NCI-H345 (cell line): Measurements from ENCODE around the gene AMPD3.

Experiments
- DNase-seq: peaks from one replicate; lab custom pipeline; 2025; lab: John Stamatoyannopoulos, UW

Gene AMPD3

DNA sequence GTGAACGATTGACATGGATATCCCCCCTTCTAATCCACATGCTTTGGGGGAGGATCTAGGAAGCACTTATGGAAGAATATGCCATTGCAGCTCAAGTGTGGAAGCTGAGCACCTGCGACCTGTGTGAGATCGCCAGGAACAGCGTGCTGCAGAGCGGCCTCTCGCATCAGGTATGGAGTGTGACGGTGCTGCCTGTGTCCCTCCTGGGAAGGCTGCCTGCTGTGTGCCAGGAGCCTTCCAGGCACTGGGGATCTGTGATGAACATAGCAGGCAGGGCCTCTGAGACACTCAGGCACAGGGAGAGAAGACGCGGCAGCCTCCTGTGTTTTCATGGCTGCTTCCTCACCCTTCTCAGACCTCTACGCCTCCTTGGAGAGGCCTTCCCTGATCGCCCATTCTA lies 49.4 kb downstream of the AMPD3 start:
- DNase-seq, result no peak

DNA sequence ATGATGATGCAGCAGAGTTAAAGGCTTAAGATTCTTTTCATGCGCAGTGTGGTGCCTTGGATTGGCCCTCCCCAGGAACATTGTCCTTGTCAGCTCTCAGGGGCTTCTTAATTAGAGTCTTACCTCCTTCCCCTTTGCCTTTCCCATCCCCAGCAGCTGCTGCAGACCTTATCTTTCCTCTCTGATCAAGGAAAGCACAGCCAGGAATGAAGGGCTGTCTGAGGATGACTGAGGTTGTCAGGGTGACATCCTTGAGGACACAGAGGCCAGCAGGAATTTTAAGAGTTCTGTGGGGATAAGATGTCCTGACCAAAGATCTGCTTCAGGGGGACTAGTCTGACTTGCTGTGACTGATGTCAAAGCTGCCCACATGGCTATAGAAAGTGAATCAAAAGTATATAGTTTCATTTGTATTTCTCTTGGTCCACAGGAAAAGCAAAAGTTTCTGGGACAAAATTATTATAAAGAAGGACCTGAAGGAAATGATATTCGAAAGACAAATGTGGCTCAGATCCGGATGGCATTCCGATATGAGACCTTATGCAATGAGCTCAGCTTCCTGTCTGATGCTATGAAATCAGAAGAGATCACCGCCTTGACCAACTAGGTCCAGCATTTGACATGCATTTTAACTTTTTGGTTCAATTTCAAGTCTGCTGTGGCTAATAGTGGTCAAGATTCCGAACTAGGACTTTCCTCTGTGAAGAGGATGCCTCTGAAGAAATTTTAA lies 50.4 kb downstream of the AMPD3 start:
- no peak for DNase-seq

GRCh38 chr11:10506008-10506370 lies 50.9 kb downstream of the AMPD3 start:
- DNase-seq, result no peak

DNA sequence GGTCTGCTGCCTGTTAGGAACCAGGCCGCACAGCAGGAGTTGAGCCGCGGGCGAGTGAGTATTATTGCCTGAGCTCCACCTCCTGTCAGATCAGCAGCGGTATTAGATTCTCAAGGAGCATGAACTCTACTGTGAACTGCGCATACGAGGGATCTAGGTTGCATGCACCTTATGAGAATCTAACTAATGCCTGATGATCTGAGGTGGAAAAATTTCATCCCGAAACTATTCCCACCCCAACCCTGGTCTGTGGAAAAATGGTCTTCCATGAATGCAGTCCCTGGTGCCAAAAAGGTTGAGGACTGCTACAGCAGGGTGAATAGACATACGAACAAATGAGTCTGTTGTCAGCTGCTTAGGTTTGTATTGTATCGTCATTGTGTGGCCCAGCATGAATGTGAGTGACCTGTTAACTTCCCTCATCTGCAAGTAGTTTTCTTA lies 56.1 kb downstream of the AMPD3 start:
- no peak for DNase-seq

- DNase-seq, result no peak
Measured at GRCh38 chr11:10514202-10514601, 59.1 kb downstream of the AMPD3 start.

DNA sequence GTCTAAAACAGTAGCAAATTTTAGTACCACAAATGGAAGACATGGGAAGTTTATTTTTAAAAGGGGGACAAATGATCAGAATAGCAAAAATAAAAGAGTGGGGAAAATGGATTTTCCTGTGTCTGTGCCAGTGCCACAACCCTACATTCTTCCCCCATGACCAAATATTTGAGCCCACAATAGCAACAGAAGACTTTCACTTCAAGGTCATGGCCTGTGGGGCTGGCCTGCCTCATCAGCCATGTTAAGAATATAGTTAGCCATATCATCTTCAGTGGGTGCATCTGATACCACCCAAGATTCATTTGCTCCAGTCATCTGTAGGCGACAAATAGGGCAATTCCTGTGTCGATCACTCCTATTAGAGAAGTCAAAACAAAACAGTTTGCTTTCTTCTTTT lies 59.6 kb downstream of the AMPD3 start:
- no peak for DNase-seq

DNA sequence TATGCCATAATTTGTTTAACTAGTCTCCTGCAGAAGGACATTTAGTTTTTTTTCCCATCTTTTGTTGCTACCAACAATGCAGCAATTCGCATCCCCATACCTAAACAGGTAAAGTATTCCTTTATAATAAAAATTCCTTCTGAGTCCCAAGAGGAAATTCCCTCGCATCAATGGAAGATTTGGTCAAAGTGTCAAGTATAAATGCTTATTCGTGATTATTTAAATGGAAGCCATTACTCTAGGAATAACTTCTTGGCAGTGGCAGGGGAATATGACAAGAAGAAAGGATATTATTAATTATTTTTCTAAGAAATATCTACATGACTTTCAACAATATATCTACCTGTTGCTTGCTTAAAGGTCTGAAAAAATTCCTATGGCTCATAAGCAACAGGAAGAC lies 60.4 kb downstream of the AMPD3 start:
- no peak for DNase-seq

GRCh38 chr11:10518123-10518522 lies 63.1 kb downstream of the AMPD3 start:
- DNase-seq, result no peak

- DNase-seq, result no peak
Measured at GRCh38 chr11:10518891-10519290, 63.8 kb downstream of the AMPD3 start.

- no peak for DNase-seq
Measured at GRCh38 chr11:10519630-10520029, 64.6 kb downstream of the AMPD3 start.

DNA sequence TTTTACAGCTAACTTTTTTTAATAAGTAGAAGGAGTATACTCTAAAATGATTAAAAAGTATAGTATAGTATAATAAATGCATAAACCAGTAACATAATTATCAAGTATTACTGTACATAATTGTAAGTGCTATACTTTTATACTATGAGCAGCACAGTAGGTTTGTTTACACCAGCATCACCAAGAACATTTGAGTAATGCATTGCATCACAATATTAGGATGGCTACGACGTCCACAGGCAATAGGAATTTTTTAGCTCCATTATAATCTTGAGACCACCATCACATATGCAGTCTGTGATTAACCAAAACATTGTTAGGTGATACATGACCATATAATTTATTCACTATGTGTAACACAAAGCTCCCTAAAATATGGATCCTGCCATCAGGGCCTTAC lies 65.5 kb downstream of the AMPD3 start:
- DNase-seq, result no peak

- no peak for DNase-seq
Measured at GRCh38 chr11:10522276-10522675, 67.2 kb downstream of the AMPD3 start.

GRCh38 chr11:10522921-10523320 lies 67.9 kb downstream of the AMPD3 start:
- no peak for DNase-seq

DNA sequence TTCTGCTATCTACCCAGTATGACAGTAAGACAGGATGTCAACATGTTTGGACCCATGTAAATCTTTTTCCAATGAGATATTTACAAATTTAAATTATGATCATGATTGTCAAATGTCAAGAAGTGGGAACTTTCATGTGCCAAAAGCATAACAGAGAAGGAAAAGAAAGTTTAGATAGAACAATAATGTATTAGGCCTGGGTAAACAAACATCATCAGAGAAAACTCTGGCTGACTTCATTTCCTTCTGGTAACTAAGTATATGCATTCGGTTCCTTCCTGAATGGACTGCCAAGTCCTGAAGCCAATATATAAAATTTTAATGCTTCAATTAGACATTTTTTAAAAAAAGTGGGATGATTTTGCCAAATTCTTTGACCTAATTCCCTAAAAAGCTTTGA lies 69.4 kb downstream of the AMPD3 start:
- DNase-seq, result no peak

DNA sequence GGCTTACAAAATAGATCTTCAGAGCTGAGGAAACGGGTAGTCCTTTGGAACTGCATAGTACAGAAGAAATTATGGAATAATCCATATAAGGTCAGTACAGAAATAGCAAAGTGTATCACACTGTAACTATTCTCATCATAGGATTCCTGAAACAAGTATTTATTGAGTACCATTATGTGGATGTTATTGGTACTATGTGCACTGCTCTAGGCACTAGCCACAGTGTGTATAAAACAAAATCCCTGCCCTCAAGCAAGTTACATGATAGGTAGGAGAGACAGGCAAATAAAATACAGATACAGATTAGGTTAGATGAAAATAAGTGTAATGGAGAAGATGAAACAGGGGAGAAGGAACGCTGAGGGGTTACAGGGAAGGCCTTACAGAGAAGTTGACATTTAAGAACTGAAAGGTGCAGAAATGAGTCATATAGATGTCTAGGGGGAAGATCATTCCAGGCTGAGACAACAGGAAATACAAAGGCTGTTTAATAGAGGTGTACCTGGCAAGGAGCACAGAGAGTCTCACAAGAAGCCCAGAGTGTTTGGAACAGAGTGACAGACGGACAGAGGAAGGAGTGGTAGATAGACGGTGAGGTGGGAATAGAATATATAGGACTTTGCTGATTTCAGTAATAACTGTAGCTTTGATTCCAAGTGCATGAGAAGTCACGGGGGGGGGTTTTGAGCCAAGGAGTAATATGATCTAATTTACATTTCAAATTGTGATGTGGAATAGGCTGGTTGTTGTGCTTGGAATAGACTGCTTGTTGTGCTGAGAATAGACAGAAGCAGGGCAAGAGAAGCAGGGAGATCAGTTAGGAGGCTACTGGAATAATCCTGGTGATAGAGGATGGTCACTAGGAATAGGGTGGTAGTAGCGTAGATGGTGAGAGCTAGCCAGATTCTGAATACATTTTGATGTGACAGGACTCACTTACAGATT lies 72.2 kb downstream of the AMPD3 start:
- DNase-seq, result no peak

- no peak for DNase-seq
Measured at GRCh38 chr11:10528121-10528520, 73.1 kb downstream of the AMPD3 start.

DNA sequence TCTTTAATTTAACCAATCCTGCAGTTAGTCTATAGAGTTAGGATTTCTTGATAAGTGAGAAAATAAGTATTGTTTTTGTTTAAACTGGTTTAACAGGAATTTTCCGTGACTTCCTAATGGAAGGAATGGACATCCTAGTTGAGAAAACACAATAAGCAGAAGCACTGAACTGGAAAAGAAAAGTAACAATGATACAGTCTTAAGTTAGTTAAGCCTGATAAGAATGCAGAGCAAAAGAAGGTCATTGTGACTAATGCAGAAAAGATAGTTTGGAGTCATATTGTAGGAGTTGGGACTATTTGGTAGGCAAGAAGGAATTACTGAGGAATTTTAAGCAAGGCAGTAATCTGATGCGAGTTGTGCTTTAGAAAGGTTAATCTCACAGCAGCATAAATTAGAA lies 74.2 kb downstream of the AMPD3 start:
- no peak for DNase-seq

DNA sequence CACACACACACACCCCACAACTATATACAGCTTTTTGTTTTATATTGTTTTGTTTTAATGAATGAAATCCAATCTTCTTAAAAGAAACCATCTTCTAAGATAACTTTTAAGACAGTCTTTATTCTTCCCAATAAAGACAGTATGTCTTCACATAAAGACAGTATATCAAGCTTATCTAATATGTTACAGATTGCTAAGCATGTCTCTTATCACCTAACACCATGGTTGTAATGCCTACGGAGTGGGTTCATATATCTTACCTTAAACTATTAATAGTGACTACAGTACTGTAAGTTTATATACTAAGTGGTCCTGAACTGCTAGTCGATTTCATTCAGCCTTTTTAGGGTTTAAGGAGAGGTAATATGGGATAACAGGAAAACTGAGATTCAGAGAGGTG lies 77.5 kb downstream of the AMPD3 start:
- no peak for DNase-seq

DNA sequence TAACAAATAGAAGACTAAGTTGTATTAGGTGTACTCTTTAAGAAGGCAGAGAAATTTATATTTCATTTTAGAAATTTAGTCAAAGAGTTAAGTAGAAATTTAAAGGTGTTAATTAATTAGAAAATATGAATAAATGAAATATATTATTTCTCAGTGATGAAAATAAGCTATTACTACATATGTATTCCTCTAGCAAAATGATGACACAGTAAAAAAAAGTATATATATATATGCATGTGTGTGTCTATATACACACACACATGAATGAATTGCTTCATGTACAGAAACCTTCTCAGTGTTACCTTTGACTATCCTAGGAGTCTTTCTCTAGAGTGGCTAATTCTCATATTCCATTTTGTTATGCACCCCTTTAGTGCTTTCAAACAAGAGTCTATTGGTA lies 78.3 kb downstream of the AMPD3 start:
- no peak for DNase-seq

- DNase-seq, result no peak
Measured at GRCh38 chr11:10534316-10534715, 79.3 kb downstream of the AMPD3 start.

GRCh38 chr11:10537600-10537999 lies 82.5 kb downstream of the AMPD3 start:
- DNase-seq, result no peak

GRCh38 chr11:10538924-10539323 lies 83.9 kb downstream of the AMPD3 start:
- no peak for DNase-seq

- DNase-seq, result no peak
Measured at GRCh38 chr11:10539339-10539738, 84.3 kb downstream of the AMPD3 start.
